Sigmoid colon (tissue), 4 donors: ENCODE results near the gene GLIPR2.

Experiments used
- CTCF ChIP-seq, 4 experiments: fragments of 450-650 bp in 3 of 4; fragments of 200-600 bp in 1 of 4; IDR thresholded peaks; one replicate each; pipeline ENCODE4 v1.5.1; 2016 to 2019; ENCODE audit warnings: antibody characterized with exemption in 4 of 4, mild to moderate bottlenecking in 3 of 4, moderate library complexity in 2 of 4
- EP300 ChIP-seq, 4 donors: sonication (generic); formaldehyde crosslinking; IDR thresholded peaks; one replicate each; pipeline ENCODE4 v1.6.1; 2017; ENCODE audit warnings: antibody characterized with exemption in 4 of 4
- POLR2A ChIP-seq, 2 donors: fragments of 450-650 bp; IDR thresholded peaks; one replicate each; pipeline ENCODE4 v1.6.1; 2016; ENCODE audit warnings: antibody characterized with exemption in 2 of 2, mild to moderate bottlenecking in 2 of 2, moderate library complexity in 2 of 2

DNA sequence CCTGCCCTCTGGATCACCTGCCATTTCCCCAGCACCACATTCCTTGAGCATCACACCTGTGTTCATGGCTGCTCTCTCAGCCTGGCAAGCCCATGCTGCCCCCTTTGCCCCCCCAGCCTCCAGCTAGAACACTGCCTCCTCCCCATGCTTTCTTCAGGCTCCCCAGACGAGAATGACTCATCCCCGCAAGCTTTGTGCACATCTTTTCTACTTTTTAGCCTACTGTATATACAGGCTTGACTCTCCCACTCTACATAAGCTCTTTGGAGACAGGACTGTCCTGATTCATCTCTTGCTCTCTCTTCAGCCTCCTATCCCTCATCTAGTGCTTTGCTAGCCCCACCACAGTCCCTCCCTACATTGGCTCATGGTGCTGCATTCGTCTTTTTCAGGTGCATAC is 19.9 kb upstream of the GLIPR2 start:
- TF ChIP-seq EP300 (IDR thresholded peaks at IDR 0.05) (no peak), CTCF (IDR thresholded peaks at IDR 0.05) (no peak), POLR2A (IDR thresholded peaks at IDR 0.05) (no peak)
